ENCODE data around the gene DRG2.

Gene DRG2

GRCh38 chr17:18139498-18139897 lies 51.8 kb downstream of the DRG2 start:
- POLR2A ChIA-PET = interaction anchor here (1.5 to 3.0 kb wide), 2 partner anchors 11 to 44 kb away, joined by 8 to 14 read pairs; partner anchors contain the start of gene ALKBH5
- CTCF ChIA-PET = interaction anchor here (1.4 kb wide), 1 partner anchor 46 kb away, joined by 7 read pairs; no protein-coding TSS in a partner anchor

DNA sequence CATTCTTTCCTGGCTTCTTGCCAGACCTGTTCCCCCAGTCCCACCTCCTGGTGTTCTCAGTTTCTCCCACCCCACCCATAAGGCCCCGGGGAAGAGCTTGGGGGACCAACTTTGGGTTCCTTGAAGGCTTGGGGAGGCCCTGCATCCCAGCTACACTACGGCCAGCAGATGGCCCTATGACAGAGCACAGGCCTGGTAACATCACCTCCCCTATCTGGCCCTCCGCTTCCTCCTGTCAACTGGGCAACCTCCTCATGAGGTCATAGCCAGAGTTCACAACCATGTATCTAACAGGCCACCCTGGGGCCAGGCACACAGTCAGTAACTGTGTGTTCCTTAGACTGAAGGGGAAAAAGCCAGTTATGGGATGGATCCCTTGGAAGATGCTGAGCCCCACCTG lies 52.2 kb downstream of the DRG2 start:
- TF ChIP-seq LEF1 (IDR thresholded peaks at IDR 0.05; ENCODE audit: borderline replicate concordance) = no peak
- TF ChIP-seq ELF4 (IDR thresholded peaks at IDR 0.05) = no peak
- no peak for TF ChIP-seq FOXA1 (IDR thresholded peaks at IDR 0.05)
- no peak for TF ChIP-seq NFRKB (IDR thresholded peaks at IDR 0.05)
- TF ChIP-seq CTBP1 (IDR thresholded peaks at IDR 0.05; ENCODE audit: borderline replicate concordance) = no peak
- no peak for TF ChIP-seq HDGF (IDR thresholded peaks at IDR 0.05; ENCODE audit: borderline replicate concordance)
- TF ChIP-seq ZNF384 (IDR thresholded peaks at IDR 0.05) = no peak
- TF ChIP-seq FOXM1 (IDR thresholded peaks at IDR 0.05; ENCODE audit: borderline replicate concordance) = no peak
- TF ChIP-seq PKNOX1 (IDR thresholded peaks at IDR 0.05) = no peak
- TF ChIP-seq ARNT (IDR thresholded peaks at IDR 0.05) = no peak
- TF ChIP-seq FOXK2 (IDR thresholded peaks at IDR 0.05) = no peak
- no peak for TF ChIP-seq BHLHE40 (IDR thresholded peaks at IDR 0.05; ENCODE audit: borderline replicate concordance)
- no peak for TF ChIP-seq SP1 (IDR thresholded peaks at IDR 0.05)
- TF ChIP-seq L3MBTL2 (conservative IDR thresholded peaks at IDR 0.05) = no peak
- no peak for TF ChIP-seq SUZ12 (IDR thresholded peaks at IDR 0.05)
- TF ChIP-seq TARDBP (IDR thresholded peaks at IDR 0.05) = no peak
- POLR2A ChIA-PET = interaction anchor here (0.6 to 3.0 kb wide), 3 partner anchors 11 to 43 kb away, joined by 4 to 14 read pairs (median 8); partner anchors contain the start of gene ALKBH5
- DNase-seq (ENCODE audit: extremely low spot score) = no peak
- CTCF ChIA-PET = interaction anchor here (0.6 to 1.4 kb wide), 2 partner anchors 13 to 46 kb away, joined by 3 to 7 read pairs; no protein-coding TSS in a partner anchor

More at GRCh38 chr17:18139498-18139897, 51.8 kb downstream of the DRG2 start:
- no peak for DNase-seq (ENCODE audit: extremely low spot score)
- TF ChIP-seq HDGF (IDR thresholded peaks at IDR 0.05; ENCODE audit: borderline replicate concordance) (no peak), CTBP1 (IDR thresholded peaks at IDR 0.05; ENCODE audit: borderline replicate concordance) (no peak), SP1 (IDR thresholded peaks at IDR 0.05) (no peak), FOXM1 (IDR thresholded peaks at IDR 0.05; ENCODE audit: borderline replicate concordance) (no peak), NFRKB (IDR thresholded peaks at IDR 0.05) (no peak), PKNOX1 (IDR thresholded peaks at IDR 0.05) (no peak), ARNT (IDR thresholded peaks at IDR 0.05) (no peak), SUZ12 (IDR thresholded peaks at IDR 0.05) (no peak), TARDBP (IDR thresholded peaks at IDR 0.05) (no peak)

DNA sequence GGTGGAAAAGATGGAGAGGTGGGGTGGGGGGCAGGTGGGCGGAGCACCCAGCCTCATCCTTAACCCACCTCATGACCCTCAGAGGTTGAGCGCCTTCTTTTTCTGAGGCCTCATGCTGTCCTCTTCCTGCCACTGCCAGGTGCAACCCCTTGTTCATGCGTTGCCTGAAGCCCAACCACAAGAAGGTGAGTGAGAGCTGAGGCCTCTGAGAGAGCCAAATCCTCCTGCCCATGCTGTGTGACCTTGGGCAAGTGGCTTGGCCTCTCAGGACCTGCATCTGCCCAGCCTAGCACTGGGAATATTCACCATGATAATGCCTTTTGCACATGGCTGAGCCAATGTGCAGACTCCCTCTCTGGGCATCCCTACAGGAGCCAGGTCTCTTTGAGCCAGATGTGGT lies 52.9 kb downstream of the DRG2 start:
- no peak for DNase-seq (ENCODE audit: extremely low spot score)
- TF ChIP-seq LEF1 (IDR thresholded peaks at IDR 0.05; ENCODE audit: borderline replicate concordance) = no peak
- no peak for TF ChIP-seq CTBP1 (IDR thresholded peaks at IDR 0.05; ENCODE audit: borderline replicate concordance)
- TF ChIP-seq BHLHE40 (IDR thresholded peaks at IDR 0.05; ENCODE audit: borderline replicate concordance) = no peak
- ChIA-PET POLR2A (interaction anchor here (1.2 kb wide), 1 partner anchor 43 kb away, joined by 4 read pairs; the partner anchor contains the start of gene ALKBH5), CTCF (interaction anchor here (0.5 to 2.5 kb wide), 10 partner anchors 10 to 1910 kb away, joined by 3 to 24 read pairs (median 4); partner anchors contain the start of gene ALKBH5)

DNA sequence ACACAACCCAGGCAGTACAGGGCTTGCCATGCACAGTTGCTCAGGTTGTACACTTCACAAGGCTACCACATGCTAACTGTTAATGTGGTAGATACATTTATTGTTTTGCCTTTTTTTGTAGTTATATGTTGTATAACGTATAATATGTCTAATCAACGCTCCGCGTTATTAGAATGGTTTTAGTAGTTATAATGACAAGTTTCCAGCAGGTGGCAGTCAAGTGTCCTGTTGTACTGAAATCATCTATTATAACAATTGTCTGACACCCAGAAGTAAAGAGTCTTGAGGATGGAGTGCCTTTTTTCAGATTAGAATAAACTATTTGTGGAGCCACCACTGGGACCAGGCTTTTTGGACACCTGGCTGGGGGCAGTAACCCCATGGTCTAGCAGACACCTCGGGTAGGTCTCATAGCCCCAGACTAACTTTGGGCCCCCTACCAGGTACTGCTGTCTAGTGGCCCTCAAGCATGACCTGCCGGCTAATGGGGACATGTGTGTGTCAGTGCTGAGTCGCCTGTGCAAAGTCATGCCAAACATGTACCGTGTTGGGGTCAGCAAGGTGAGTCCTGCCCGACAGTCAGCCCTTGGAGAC lies 53.6 kb downstream of the DRG2 start:
- peak; percentile 55 for DNase-seq (ENCODE audit: extremely low spot score)
- TF ChIP-seq CTBP1 (IDR thresholded peaks at IDR 0.05; ENCODE audit: borderline replicate concordance) (no peak), PKNOX1 (IDR thresholded peaks at IDR 0.05) (peak; percentile 82)
- POLR2A ChIA-PET = interaction anchor here (1.2 to 1.5 kb wide), 2 partner anchors 12 to 42 kb away, joined by 4 to 5 read pairs; partner anchors contain the start of gene ALKBH5
- CTCF ChIA-PET = interaction anchor here (0.5 to 2.5 kb wide), 13 partner anchors 10 to 1910 kb away, joined by 3 to 24 read pairs (median 4); partner anchors contain the start of gene ALKBH5

- TF ChIP-seq ZNF384 (IDR thresholded peaks at IDR 0.05) (no peak), CTBP1 (IDR thresholded peaks at IDR 0.05; ENCODE audit: borderline replicate concordance) (no peak), SUZ12 (IDR thresholded peaks at IDR 0.05) (no peak), SP1 (IDR thresholded peaks at IDR 0.05) (no peak), L3MBTL2 (conservative IDR thresholded peaks at IDR 0.05) (no peak), FOXA1 (IDR thresholded peaks at IDR 0.05) (no peak), HDGF (IDR thresholded peaks at IDR 0.05; ENCODE audit: borderline replicate concordance) (no peak), BHLHE40 (IDR thresholded peaks at IDR 0.05; ENCODE audit: borderline replicate concordance) (no peak)
- ChIA-PET POLR2A (interaction anchor here (1.5 kb wide), 1 partner anchor 11 kb away, joined by 5 read pairs; no protein-coding TSS in a partner anchor), CTCF (interaction anchor here (0.8 to 2.5 kb wide), 3 partner anchors 12 to 85 kb away, joined by 3 to 24 read pairs (median 11); partner anchors contain the start of gene ALKBH5)
- no peak for DNase-seq (ENCODE audit: extremely low spot score)
Measured at GRCh38 chr17:18142417-18142816, 54.7 kb downstream of the DRG2 start.

Data from HEK293T (cell line).